Measurements from ENCODE around the gene CNKSR1.
"Not testable (repeated sequence)": the region's sequence is repeated elsewhere in the genome, so short reads cannot be mapped to it uniquely, and the experiment has no call there.

CNKSR1 gene

DNA sequence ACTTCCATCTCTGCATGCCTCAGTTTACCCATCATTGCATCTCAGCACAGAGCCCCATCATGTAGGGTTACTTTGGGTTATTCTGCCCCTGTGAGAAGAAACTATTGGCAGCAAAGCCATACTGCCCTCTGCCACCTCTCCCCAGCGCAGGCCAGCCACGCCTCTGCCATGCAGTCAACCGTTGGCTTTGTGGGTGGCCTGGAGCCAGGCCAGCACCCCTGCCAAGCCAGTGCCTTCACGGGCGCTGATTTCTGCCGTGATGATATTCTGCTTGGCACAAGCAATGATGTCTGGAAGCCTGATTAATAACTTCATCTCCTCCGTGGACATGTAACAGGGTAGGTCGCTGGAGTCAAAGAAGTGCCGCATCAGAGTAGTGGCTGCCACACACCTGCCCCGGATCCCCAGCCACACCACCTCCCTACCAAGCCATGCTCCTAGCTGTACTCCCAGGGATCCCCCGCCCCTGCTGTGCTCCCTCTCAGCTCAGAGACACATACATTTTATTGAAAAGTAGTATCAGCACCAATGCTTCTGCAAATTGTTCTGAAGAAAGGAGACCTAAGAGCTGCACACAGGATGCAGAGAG, 41.7 kb downstream of the CNKSR1 start:
- no peak overlapping the region for H3K27ac ChIP-seq
- no peak for TF ChIP-seq ZFX (IDR thresholded peaks at IDR 0.05; ENCODE audit: borderline replicate concordance)
- TF ChIP-seq, protein P1, sequence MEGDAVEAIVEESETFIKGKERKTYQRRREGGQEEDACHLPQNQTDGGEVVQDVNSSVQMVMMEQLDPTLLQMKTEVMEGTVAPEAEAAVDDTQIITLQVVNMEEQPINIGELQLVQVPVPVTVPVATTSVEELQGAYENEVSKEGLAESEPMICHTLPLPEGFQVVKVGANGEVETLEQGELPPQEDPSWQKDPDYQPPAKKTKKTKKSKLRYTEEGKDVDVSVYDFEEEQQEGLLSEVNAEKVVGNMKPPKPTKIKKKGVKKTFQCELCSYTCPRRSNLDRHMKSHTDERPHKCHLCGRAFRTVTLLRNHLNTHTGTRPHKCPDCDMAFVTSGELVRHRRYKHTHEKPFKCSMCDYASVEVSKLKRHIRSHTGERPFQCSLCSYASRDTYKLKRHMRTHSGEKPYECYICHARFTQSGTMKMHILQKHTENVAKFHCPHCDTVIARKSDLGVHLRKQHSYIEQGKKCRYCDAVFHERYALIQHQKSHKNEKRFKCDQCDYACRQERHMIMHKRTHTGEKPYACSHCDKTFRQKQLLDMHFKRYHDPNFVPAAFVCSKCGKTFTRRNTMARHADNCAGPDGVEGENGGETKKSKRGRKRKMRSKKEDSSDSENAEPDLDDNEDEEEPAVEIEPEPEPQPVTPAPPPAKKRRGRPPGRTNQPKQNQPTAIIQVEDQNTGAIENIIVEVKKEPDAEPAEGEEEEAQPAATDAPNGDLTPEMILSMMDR (IDR thresholded peaks at IDR 0.05) = no peak

DNA sequence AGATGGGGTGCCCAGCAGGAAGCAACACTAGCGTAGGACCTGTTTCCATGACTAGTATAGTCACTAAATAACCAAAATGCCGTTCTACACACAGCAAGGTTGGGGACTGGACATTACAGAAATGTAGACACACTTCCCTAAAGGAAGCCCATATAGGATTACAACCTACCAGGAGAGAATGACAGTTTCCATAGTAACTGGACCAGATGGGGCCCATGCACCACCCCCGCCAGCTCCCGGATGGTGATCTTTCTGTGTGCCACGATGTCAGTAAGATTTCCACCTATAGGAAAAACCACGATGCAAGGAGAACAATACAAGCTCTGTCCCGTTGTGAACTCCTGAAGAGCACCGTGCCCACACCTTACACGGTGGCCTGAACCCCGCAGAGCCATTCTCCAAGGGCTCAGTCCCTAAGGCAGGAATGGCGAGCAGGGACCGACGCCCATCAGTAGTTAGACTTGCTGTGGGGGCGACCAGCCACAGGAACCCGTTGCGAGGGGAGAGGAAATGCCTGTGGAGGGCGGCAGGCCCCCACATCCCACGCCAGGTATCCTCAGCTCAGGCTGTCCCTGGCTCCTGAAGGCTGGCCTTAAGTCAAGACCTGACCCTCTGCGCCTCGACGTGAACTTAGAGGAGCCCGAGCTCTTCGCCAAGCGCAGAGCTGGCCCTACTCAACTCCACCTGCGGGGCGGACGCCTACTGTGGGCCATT, 43.1 kb downstream of the CNKSR1 start:
- TF ChIP-seq ZFX (IDR thresholded peaks at IDR 0.05; ENCODE audit: borderline replicate concordance) = no peak
- TF ChIP-seq, protein P1 (IDR thresholded peaks at IDR 0.05) = no peak

DNA sequence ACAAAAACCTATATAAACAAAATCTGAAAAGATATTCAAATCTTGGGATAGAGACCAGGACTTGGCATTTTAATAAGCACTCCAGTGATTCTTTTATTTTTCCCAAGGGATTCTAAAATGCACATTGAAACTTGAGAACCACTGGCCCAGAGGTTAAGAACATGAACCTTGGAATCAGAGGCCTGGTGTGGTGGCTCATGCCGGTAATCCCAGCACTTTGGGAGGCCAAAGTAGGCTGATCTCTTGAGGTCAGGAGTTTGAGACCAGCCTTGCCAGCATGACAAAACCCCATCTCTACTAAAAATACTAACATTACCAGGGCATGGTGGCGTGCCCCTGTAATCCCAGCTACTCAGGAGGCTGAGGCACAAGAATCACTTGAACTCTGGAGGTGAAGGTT, 43.8 kb downstream of the CNKSR1 start:
- no peak overlapping the region for H3K27ac ChIP-seq
- TF ChIP-seq, protein P1 (IDR thresholded peaks at IDR 0.05) = no peak
- TF ChIP-seq ZFX (IDR thresholded peaks at IDR 0.05; ENCODE audit: borderline replicate concordance) = no peak

More for the DNA sequence above, 43.1 kb downstream of the CNKSR1 start:
- no peak overlapping the region for H3K27ac ChIP-seq

DNA sequence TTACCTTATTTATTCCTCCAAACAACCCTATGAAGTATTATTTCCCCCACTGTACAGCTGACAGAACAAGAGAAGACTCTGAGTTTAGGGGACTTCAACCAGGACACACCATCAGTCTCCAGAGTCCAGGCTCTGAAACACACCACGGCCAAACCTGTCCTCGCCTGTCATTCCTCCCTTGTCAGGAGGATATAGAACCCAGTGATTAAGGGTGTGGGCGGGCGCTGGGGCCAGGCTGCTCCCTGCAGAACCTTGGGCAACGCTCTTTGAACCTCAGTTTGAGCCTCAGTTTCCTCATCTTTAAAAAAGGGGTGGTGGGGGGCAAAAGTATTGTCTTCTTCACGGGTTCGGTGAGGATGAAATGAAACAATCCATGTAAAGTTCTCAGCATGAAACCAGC, 47.3 kb downstream of the CNKSR1 start:
- TF ChIP-seq, protein P1 (IDR thresholded peaks at IDR 0.05) = no peak
- no peak overlapping the region for H3K27ac ChIP-seq

DNA sequence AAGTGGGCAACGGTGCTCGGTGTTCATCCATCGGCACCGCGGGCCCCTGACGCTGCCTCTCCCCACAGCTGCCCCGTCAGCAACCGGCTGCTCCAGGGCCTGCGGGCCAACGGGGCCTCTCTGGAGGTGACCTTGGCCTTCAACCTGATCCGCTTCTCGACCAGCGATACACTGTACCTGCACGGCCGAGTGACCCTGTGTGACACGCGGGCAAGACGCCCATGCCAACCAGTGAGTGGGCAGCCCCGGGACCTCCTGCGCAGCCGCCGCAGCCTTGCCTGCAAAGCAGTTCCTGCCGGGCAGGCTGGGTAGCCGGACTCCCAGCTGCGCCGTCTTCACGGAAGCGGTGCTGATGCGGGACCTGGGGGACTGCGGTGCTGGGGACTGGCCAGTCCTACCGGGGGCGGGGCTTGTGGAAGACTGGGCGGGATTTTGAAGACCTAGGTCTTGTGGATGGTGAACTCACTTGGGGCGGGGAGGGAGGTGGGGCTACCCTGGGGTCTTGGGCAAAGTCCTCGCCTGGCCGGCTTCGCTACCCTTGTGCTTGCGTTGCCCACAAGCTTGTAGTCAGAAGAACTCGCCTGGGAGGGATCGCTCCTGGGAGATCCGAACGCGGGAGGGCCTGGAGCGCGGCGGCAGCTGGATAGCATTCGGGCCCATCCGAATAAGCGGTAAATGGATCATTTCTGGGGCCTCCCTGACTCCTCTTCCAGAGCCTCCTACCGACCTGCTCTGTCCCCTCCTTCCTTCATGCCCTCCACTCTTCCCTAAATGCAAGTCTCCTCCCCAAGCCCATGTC, 47.9 kb downstream of the CNKSR1 start:
- no peak for TF ChIP-seq ZFX (IDR thresholded peaks at IDR 0.05; ENCODE audit: borderline replicate concordance)
- TF ChIP-seq, protein P1 (IDR thresholded peaks at IDR 0.05) = no peak
- H3K27ac ChIP-seq = no peak overlapping the region

DNA sequence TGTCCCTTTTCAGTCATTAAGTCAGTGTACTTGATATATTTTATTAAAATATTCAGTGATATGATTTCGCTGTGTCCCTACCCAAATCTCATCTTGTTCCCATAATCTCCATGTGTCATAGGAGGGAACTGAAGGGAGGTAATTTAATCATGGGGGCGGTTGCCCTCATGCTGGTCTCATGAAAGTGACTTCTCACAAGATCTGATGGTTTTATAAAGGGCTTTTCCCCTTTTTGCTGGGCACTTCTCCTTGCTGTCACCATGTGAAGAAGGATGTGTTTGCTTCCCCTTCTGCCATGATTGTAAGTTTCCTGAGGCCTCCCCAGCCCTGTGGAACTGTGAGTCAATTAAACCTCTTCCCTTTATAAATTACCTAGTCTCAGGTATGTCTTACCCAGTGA, 53.4 kb downstream of the CNKSR1 start:
- not testable (repeated sequence) for H3K27ac ChIP-seq

DNA sequence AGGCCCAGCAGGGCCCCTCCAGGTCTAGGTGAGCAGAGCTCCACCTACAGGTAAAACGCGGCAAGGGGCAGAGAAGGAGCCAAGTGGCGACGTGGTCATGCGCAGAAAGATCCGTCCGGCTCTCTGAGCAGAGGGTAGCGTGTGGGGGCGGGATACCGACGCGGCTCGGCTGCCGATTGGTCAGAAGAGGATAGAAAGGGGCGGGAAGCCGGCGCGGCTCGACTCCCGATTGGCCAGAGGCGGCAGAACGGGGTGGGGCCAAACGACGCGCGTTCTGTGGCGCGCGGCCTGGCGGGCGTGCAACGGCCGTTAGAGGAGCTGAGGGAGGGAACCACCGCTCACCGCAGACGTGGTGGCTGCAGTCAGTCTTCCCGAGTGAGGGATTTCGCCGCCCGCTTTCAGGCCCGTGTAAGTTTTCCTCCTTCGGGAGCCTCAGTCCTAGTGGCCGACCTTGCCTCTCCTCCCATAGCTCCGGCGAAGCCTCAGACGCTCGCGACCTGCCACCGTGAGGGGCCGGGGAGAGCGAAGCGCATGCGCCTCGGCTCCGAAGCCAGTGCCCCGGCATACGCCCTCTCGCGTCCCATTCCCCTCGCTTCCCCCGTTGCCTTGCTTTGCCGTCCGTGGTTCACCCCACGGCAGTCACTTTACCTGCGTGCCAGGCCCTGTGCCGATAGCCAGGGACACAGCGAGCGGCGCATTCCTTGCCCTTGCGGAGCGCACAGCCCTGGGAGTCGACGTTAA, 56.8 kb downstream of the CNKSR1 start, which contains the start of gene CEP85:
Gene CEP85 (plus strand): TSS at position 298 of the 741 bp plus-strand sequence. CDS start 5,584 bp downstream, outside the sequence.
- TF ChIP-seq, protein P1 (IDR thresholded peaks at IDR 0.05) = peak; percentile 98
- TF ChIP-seq ZFX (IDR thresholded peaks at IDR 0.05; ENCODE audit: borderline replicate concordance) = no peak
- peak within 1 kb of the TSS; percentile 82 for H3K27ac ChIP-seq

Data from 22Rv1 (cell line).